GM10847 (cell line): ENCODE results near the gene SYPL2.

Source experiments
- POLR2A ChIP-seq: IDR thresholded peaks from 2 replicates; pipeline ENCODE4 v1.6.1; 2011; ENCODE audit not compliant: insufficient read length; ENCODE audit errors: extremely low read depth

The SYPL2 gene

GRCh38 chr1:109523706-109524105 lies 57.4 kb downstream of the SYPL2 start:
- TF ChIP-seq POLR2A = no peak

GRCh38 chr1:109527098-109527811 lies 60.9 kb downstream of the SYPL2 start:
- no peak for TF ChIP-seq POLR2A

DNA sequence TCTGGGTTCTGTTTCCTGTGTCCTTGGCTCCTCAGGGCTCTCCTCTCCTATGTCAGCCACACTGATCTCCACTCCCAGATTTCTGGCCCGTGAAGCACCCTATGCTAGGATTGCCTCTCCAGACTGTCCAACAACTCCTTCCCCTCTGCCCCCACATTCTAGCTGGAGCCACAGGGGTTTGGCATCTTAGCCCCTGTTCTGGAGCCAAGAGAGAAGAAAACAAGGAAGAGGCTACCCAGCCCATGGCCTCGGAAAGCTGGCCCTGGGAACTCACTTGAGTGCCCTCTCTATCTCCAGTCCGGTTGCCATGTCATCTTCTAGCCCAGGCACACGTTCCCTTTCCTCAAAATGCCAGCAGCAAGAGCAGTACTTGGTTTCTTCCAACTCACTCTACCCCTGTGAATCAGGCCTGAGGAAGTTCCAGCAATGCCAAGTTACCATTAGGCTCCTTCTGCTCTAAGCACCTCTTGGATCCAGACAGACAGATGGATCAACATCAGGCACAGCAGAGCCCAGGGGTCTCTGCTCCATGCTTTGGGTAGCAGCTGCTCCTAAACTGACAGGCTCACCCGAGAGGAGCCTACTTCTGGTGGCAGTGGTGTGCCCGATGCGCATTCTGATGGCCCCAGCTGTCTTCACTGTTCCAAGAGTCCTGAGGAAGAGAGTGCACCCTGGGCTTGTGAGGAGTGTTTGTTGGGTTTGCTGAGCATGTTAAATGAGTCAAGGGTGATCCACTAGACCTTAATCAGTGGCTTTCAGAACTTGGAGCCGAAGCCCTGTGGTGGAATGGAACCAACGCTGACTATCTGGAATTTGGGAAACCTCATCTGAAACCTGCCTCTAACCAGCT lies 61.7 kb downstream of the SYPL2 start:
- no peak for TF ChIP-seq POLR2A

GRCh38 chr1:109528712-109529111 lies 62.4 kb downstream of the SYPL2 start:
- TF ChIP-seq POLR2A = no peak

GRCh38 chr1:109529881-109530456 lies 63.6 kb downstream of the SYPL2 start:
- no peak for TF ChIP-seq POLR2A

- no peak for TF ChIP-seq POLR2A
These were observed 64.2 kb downstream of the SYPL2 start for GRCh38 chr1:109530457-109531087.

DNA sequence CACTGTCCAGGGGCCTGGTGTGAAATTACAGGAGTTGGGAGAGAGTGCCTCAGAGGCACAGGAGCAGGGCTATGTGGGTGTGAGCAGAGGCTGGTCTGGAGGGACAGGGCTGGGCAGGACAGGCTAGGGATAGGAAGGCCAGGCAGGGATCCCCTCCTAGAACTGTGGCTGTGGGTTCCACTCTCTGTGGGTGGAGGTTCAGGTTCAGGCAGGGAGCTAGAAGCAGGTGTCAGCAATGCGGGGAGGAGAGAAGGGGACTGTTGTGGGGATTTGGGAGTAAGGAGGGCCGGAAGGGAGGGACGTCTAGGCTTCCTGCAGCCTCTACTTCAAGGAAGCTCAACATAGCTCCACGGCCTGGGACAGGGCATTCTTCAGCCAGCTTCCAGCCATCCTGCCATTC lies 65.0 kb downstream of the SYPL2 start:
- no peak for TF ChIP-seq POLR2A
